ENCODE measurements around the gene DNTTIP2. TPM values are rescaled to one million over a fixed set of nuclear protein-coding genes. Genes with fewer than 3 reads are reported as not detected.
"Not testable (repeated sequence)": the region's sequence is repeated elsewhere in the genome, so short reads cannot be mapped to it uniquely, and the experiment has no call there.

Gene DNTTIP2
- total RNA-seq, 1 donor from 2014 or later = 54.0 TPM

DNA sequence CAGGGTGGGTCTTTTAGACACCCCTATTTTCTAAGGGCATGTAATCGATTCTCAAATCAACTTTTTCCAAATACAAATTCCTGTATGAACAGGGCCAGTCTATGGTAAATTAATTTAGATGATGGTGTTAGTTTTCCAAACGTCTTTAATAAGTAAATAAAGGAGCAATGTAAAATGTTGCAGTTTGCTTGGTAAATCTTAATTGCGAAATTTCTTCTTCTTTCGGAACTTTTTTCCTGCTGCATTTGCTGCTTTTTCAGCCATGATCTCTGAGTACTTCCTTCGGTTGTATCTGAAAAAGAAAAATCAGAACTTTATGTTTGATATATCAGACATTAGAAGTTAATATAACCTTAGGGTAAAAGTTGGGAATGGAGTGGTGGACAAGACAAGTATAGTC, 9.4 kb downstream of the DNTTIP2 start:
- H3K27ac Mint-ChIP-seq (ENCODE audit: unreplicated experiment) = no peak overlapping the region
- H3K4me1 Mint-ChIP-seq (ENCODE audit: low read depth, unreplicated experiment) = peaks cover 4% of the 10 kb centered on the region
- DNase-seq = no peak
- TF ChIP-seq, protein P1, sequence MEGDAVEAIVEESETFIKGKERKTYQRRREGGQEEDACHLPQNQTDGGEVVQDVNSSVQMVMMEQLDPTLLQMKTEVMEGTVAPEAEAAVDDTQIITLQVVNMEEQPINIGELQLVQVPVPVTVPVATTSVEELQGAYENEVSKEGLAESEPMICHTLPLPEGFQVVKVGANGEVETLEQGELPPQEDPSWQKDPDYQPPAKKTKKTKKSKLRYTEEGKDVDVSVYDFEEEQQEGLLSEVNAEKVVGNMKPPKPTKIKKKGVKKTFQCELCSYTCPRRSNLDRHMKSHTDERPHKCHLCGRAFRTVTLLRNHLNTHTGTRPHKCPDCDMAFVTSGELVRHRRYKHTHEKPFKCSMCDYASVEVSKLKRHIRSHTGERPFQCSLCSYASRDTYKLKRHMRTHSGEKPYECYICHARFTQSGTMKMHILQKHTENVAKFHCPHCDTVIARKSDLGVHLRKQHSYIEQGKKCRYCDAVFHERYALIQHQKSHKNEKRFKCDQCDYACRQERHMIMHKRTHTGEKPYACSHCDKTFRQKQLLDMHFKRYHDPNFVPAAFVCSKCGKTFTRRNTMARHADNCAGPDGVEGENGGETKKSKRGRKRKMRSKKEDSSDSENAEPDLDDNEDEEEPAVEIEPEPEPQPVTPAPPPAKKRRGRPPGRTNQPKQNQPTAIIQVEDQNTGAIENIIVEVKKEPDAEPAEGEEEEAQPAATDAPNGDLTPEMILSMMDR (IDR thresholded peaks at IDR 0.05; ENCODE audit: partially characterized antibody, unreplicated experiment) = no peak
- peaks cover 1% of the 10 kb centered on the region for H3K9me3 Mint-ChIP-seq (ENCODE audit: unreplicated experiment)
- no peaks in the 10 kb centered on the region for H3K27me3 Mint-ChIP-seq (ENCODE audit: unreplicated experiment)
- H3K4me3 Mint-ChIP-seq (ENCODE audit: unreplicated experiment) = no peak overlapping the region
- H3K36me3 Mint-ChIP-seq (ENCODE audit: unreplicated experiment) = no peaks in the 10 kb centered on the region

DNA sequence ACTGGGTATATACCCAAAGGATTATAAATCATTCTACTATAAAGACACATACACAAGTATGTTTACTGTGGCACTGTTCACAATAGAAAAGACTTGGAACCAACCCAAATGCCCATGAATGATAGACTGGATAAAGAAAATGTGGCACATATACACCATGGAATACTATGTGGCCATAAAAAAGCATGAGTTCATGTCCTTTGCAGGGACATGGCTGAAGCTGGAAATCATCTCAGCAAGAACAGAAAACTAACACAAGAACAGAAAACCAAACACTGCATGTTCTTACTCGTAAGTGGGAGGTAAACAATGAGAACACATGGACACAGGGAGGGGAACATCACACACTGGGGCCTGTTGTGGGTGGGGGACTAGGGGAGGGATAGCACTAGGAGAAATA, 10.5 kb downstream of the DNTTIP2 start:
- H3K4me3 Mint-ChIP-seq (ENCODE audit: unreplicated experiment); H3K27me3 Mint-ChIP-seq (ENCODE audit: unreplicated experiment); H3K36me3 Mint-ChIP-seq (ENCODE audit: unreplicated experiment); DNase-seq; H3K4me1 Mint-ChIP-seq (ENCODE audit: low read depth, unreplicated experiment); H3K27ac Mint-ChIP-seq (ENCODE audit: unreplicated experiment); H3K9me3 Mint-ChIP-seq (ENCODE audit: unreplicated experiment): not testable (repeated sequence)

DNA sequence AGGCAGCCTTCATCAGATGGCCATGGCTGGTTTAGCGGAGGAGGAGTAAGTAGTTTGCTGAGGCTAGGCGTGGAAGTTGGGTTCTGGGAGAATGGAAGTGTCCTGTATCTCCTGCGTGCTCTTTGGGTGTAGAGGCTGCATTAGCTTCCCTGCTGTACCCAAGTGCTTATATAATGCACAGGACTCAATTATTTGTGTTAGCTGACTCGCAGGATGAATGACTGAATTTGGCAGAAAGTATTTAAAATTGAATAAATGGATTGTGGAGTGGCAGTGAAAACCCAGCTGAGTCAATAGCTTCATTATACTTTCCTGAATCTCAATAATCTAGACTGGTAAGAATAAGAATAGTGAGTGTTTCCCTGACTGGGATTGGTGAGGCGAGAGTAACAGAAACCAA, 13.8 kb downstream of the DNTTIP2 start:
- DNase-seq = no peak
- peaks cover 1% of the 10 kb centered on the region for H3K9me3 Mint-ChIP-seq (ENCODE audit: unreplicated experiment)
- no peaks in the 10 kb centered on the region for H3K36me3 Mint-ChIP-seq (ENCODE audit: unreplicated experiment)
- H3K27ac Mint-ChIP-seq (ENCODE audit: unreplicated experiment) = no peak overlapping the region
- TF ChIP-seq, protein P1 (IDR thresholded peaks at IDR 0.05; ENCODE audit: partially characterized antibody, unreplicated experiment) = no peak
- no peak overlapping the region for H3K4me3 Mint-ChIP-seq (ENCODE audit: unreplicated experiment)
- H3K27me3 Mint-ChIP-seq (ENCODE audit: unreplicated experiment) = peaks cover 2% of the 10 kb centered on the region
- H3K4me1 Mint-ChIP-seq (ENCODE audit: low read depth, unreplicated experiment) = no peaks in the 10 kb centered on the region

DNA sequence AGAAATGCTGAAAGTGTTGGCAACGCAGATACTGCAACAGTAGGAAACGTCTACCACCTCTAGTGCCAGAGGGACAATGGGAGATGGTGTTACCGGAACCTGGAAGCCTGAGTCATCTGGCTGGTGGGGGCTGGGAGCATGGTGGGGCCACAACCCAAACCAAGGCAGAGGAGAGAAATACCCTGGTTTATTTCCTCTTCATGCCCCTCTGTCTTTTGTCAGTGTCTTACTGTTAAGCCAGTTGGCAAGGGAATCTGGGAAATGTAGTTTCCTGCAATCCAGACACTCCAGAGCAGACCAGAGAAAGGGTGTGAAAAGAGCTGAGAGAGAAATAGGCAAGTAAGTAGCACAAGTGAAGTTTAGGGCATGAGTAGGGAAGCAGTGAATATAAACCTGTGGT, 14.8 kb downstream of the DNTTIP2 start:
- Mint-ChIP-seq H3K9me3 (ENCODE audit: unreplicated experiment) (peaks cover under 1% of the 10 kb centered on the region), H3K36me3 (ENCODE audit: unreplicated experiment) (no peaks in the 10 kb centered on the region), H3K27ac (ENCODE audit: unreplicated experiment) (no peak overlapping the region), H3K4me3 (ENCODE audit: unreplicated experiment) (no peak overlapping the region), H3K27me3 (ENCODE audit: unreplicated experiment) (peaks cover 2% of the 10 kb centered on the region), H3K4me1 (ENCODE audit: low read depth, unreplicated experiment) (no peaks in the 10 kb centered on the region)
- DNase-seq = no peak
- TF ChIP-seq, protein P1 (IDR thresholded peaks at IDR 0.05; ENCODE audit: partially characterized antibody, unreplicated experiment) = no peak

DNA sequence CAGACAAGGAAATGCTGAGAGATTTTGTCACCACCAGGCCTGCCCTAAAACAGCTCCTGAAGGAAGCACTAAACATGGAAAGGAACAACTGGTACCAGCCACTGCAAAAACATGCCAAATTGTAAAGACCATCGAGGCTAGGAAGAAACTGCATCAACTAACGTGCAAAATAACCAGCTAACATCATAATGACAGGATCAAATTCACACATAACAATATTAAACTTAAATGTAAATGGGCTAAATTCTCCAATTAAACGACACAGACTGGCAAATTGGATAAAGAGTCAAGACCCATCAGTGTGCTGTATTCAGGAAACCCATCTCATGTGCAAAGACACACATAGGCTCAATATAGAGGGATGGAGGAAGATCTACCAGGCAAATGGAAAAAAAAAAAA, 21.4 kb downstream of the DNTTIP2 start:
- peaks cover 11% of the 10 kb centered on the region for H3K9me3 Mint-ChIP-seq (ENCODE audit: unreplicated experiment)

DNA sequence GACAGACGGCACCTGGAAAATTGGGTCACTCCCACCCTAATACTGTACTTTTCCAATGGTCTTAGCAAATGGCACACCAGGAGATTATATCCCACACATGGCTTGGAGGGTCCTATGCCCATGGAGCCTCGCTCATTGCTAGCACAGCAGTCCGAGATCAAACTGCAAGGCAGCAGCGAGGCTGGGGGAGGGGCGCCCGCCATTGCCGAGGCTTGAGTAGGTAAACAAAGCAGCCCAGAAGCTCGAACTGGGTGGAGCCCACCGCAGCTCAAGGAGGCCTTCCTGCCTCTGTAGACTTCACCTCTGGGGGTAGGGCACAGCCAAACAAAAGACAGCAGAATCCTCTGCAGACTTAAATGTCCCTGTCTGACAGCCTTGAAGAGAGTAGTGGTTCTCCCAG, 23.0 kb downstream of the DNTTIP2 start:
- H3K4me1 Mint-ChIP-seq (ENCODE audit: low read depth, unreplicated experiment); H3K4me3 Mint-ChIP-seq (ENCODE audit: unreplicated experiment); H3K27ac Mint-ChIP-seq (ENCODE audit: unreplicated experiment); H3K27me3 Mint-ChIP-seq (ENCODE audit: unreplicated experiment); DNase-seq: not testable (repeated sequence)
- Mint-ChIP-seq H3K36me3 (ENCODE audit: unreplicated experiment) (peaks cover 18% of the 10 kb centered on the region), H3K9me3 (ENCODE audit: unreplicated experiment) (peaks cover 11% of the 10 kb centered on the region)

More for the DNA sequence above, 21.4 kb downstream of the DNTTIP2 start:
- not testable (repeated sequence) for H3K27me3 Mint-ChIP-seq (ENCODE audit: unreplicated experiment); DNase-seq; H3K27ac Mint-ChIP-seq (ENCODE audit: unreplicated experiment); H3K4me3 Mint-ChIP-seq (ENCODE audit: unreplicated experiment); H3K4me1 Mint-ChIP-seq (ENCODE audit: low read depth, unreplicated experiment)
- H3K36me3 Mint-ChIP-seq (ENCODE audit: unreplicated experiment) = peaks cover 18% of the 10 kb centered on the region

DNA sequence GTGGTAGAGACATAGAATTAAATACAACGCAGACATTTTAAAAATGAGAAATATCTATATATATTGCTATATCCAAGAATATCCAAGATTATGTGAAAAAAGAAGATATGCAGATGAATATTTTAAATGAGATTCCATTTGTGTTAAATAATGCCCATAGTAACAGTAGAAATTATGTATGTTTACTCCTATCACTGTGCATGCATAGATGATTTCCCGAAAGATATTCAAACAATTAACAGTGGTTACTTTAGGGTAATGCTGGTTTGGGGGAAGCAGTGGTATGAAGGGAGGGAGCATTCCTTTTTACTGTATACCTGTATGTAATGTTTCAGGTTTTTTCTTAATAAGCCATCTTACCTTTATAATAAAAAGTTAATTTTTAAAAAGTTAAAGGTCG, 25.1 kb downstream of the DNTTIP2 start:
- no peak for DNase-seq
- Mint-ChIP-seq H3K9me3 (ENCODE audit: unreplicated experiment) (peaks cover 15% of the 10 kb centered on the region), H3K27ac (ENCODE audit: unreplicated experiment) (no peak overlapping the region), H3K4me3 (ENCODE audit: unreplicated experiment) (no peak overlapping the region), H3K27me3 (ENCODE audit: unreplicated experiment) (peaks cover 3% of the 10 kb centered on the region), H3K4me1 (ENCODE audit: low read depth, unreplicated experiment) (no peaks in the 10 kb centered on the region), H3K36me3 (ENCODE audit: unreplicated experiment) (peaks cover 23% of the 10 kb centered on the region)
- TF ChIP-seq, protein P1 (IDR thresholded peaks at IDR 0.05; ENCODE audit: partially characterized antibody, unreplicated experiment) = no peak
